ENCODE measurements around the gene LRRC74A.

LRRC74A gene

DNA sequence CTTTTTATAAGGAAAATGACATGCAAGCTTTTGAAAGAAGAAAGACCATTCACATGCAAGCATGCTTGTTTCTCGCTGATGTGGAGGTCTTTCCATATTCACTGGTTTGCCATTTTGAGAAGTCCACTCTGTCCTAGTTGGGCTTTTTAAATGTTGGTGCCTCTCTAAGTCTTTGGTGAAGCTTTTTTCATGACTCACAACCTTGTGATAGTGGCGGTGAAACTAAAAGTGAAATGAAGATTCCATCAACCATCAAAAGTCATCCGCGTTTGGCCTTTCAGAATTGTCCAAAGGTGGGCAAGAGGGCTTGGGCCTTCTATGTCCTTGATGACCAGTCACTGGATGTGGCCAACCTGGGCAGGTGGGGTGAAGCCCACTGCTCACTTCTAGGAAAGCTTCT, 4.3 kb downstream of the LRRC74A start:
- TF ChIP-seq, protein P1, sequence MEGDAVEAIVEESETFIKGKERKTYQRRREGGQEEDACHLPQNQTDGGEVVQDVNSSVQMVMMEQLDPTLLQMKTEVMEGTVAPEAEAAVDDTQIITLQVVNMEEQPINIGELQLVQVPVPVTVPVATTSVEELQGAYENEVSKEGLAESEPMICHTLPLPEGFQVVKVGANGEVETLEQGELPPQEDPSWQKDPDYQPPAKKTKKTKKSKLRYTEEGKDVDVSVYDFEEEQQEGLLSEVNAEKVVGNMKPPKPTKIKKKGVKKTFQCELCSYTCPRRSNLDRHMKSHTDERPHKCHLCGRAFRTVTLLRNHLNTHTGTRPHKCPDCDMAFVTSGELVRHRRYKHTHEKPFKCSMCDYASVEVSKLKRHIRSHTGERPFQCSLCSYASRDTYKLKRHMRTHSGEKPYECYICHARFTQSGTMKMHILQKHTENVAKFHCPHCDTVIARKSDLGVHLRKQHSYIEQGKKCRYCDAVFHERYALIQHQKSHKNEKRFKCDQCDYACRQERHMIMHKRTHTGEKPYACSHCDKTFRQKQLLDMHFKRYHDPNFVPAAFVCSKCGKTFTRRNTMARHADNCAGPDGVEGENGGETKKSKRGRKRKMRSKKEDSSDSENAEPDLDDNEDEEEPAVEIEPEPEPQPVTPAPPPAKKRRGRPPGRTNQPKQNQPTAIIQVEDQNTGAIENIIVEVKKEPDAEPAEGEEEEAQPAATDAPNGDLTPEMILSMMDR (IDR thresholded peaks at IDR 0.05), result no peak
- TF ChIP-seq ZFX (IDR thresholded peaks at IDR 0.05; ENCODE audit: borderline replicate concordance), result no peak
- H3K27ac ChIP-seq, result no peak overlapping the region

DNA sequence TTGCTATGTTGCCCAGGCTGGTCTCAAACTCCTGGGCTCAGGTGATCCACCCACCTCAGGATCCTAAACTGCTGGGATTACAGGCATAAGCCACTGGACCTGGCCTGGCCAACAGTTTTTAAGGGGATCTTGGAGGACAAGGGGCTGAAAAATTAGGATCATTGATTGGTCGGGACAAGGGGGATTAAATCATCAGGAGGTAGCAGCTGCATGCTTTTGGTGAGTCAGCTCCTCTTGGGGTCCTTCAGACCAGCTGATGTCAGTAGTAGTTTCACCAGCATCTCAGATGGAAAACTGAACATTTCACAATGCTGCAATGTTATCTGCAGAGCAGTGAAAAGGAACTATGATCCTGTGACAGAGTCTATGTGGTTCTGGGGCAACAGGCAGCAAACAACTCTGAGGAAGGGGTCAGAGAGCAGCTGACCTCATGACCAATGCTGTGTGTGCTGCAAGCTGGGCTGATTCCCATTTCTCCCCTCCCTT, 6.3 kb downstream of the LRRC74A start:
- no peak overlapping the region for H3K27ac ChIP-seq
- TF ChIP-seq ZFX (IDR thresholded peaks at IDR 0.05; ENCODE audit: borderline replicate concordance), result no peak
- TF ChIP-seq, protein P1 (IDR thresholded peaks at IDR 0.05), result no peak

DNA sequence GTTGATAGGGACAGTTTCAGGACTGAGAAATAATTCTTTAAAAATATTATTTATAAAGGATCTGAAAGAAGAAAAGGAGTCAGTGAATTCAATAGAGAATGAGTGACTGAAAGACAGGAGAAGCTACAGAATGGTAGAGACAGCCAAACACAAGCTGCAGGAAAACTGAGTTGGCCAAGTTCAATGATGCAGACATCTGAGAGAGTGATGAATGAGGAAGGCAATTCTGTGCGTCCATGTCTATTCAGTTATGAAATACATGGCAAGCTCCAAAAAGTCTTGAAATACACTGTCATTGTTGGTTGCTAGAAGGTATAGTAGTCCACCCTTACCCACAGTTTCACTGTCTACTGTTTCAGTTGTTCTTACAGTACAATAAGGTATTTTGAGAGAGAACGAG, 6.8 kb downstream of the LRRC74A start:
- H3K27ac ChIP-seq, result no peak overlapping the region
- TF ChIP-seq, protein P1 (IDR thresholded peaks at IDR 0.05), result no peak
- no peak for TF ChIP-seq ZFX (IDR thresholded peaks at IDR 0.05; ENCODE audit: borderline replicate concordance)

DNA sequence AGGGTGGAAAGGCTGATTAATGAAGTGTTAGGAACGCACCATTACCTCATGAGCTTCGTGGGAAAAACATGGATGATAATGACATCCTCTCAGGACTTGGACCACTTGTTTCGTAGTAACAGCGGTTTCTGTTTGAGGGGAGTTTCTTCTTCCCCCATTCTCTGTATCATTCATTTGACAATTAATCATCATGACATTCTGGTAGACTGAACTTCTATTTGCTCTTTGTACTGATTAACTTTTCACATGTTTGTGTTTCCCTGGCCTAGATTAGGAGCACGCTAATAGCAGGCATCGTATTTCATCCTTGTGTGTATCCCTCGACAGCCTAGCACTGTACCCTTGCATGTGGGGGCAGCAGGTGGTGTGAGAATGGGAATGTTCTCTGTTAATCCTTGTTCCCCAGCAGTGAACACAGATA, 8.0 kb downstream of the LRRC74A start:
- no peak for TF ChIP-seq ZFX (IDR thresholded peaks at IDR 0.05; ENCODE audit: borderline replicate concordance)
- TF ChIP-seq, protein P1 (IDR thresholded peaks at IDR 0.05), result no peak

DNA sequence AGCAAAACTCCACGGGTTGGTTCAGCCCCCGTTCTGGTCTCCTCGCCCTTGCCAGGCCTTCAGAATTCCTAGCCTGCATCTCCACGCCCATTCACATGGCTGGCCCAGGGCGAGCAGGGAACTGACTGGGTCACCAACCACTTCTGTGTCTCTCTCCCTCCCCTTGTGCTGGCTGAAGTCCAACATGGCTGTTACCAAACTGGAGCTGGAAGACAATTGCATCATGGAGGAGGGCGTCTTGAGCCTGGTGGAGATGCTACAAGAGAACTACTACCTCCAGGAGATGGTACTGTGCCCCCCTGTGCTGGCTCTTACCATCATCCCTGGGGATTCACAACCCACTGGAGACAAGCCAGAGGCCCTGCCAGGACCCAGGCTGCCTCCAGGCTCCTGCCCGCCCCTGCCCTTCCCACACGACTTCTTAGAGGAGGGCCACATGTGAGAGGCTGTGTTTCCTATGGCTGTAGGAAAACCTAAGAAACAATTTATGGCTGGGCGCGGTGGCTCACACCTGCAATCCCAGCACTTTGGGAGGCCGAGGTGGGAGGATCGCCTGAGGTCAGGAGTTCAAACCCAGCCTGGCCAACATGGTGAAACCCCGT, 9.9 kb downstream of the LRRC74A start:
- H3K27ac ChIP-seq, result no peak overlapping the region
- TF ChIP-seq, protein P1 (IDR thresholded peaks at IDR 0.05), result no peak
- no peak for TF ChIP-seq ZFX (IDR thresholded peaks at IDR 0.05; ENCODE audit: borderline replicate concordance)

More for the DNA sequence above, 8.0 kb downstream of the LRRC74A start:
- peak overlapping the region; percentile 42 for H3K27ac ChIP-seq

DNA sequence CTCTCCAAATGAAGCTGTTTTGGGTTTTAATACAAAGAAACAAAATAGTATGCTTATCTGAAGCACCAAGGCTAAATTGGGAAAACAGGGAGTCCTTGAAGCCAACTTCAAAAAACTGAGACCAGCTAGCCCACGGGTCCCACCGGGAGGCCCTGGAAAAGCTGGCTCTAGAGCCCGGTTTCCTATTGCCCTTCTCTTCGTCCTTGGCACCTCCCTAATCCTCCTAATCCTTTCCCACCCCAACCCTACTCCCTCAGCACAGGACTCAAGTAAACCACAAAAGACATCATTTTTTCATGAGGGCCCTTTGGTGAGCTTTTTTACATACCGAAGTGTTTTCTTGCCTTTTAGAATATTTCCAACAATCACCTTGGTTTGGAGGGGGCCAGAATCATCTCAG, 11.3 kb downstream of the LRRC74A start:
- no peak for TF ChIP-seq ZFX (IDR thresholded peaks at IDR 0.05; ENCODE audit: borderline replicate concordance)
- TF ChIP-seq, protein P1 (IDR thresholded peaks at IDR 0.05), result no peak
- H3K27ac ChIP-seq, result no peak overlapping the region

DNA sequence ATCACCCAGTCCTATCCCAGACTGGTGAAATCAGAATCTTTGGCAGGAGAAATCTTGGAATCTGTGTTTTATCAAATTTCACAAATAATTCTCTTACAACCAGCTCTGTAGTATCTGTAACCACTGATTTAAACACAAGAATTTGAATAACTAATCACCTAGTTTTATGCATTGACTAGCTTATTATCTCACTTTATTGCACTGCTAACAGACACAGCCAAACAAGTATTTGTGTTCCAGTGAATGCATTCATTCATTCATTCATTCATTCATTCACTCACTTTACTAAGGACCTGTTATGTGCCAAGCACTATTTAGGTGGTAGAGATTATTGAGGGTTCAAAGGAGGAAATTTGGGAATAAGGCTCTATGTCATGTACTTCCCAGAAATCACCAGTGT, 16.2 kb downstream of the LRRC74A start:
- TF ChIP-seq, protein P1 (IDR thresholded peaks at IDR 0.05), result no peak
- TF ChIP-seq ZFX (IDR thresholded peaks at IDR 0.05; ENCODE audit: borderline replicate concordance), result no peak
- H3K27ac ChIP-seq, result no peak overlapping the region

All from 22Rv1 (cell line).